Measurements from ENCODE around the gene KRTAP21-3. TPM values are rescaled to one million over a fixed set of nuclear protein-coding genes. Genes with fewer than 3 reads are reported as not detected.

KRTAP21-3 gene, protein sequence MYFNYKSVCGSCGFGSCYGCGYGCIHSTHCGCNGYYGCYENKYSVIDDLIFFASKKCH
- total RNA-seq, result not detected in 2 replicates

DNA sequence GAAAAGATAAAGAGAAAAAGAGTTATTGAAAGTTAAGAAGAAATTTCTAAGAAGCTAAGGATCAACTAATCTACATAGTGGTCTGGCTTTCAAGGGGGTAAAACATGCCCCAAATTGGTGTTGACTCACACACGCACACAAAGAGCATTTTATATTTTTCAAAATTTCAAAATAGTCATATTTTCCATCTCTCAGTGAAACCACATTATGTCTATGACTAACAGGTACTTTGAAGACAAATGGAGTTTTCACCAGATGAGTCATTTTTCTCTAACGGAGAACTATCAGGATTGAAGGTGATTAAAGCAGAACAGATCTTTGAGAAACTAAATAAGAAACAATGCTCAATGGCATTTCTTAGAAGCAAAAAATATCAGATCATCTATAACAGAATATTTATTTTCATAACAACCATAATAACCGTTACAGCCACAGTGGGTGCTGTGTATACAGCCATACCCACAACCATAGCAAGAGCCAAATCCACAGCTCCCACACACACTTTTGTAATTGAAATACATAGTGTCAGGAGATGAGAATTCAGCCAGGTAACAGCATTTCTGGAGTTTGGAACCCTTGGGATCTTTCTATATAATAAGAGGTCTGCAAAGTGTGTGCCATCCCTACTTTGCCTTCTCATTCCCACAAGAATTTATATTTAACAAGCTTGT is at the start of gene KRTAP21-3:
Gene KRTAP21-3, minus strand, starts transcription at position 539 of the 671 bp plus-strand sequence. Its CDS starts 18 bp downstream, at position 521.

DNA sequence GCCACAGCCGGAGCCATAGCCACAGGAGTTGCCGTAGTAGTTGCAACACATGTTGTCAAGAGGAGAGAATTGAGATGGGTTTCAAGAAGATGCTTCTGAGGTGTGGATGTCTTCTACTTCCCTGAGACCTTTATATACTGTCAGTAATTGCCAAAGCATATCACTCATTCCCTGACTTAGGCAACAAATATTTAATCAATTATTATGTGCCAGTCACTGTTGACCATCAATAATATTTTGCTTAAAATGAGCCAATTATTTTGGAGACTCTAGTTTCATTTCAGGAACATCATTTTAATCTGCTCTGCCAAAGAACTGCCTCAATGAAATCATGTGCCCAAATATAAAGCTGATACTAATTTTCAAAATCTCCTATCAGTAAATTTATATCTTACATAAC is 36.8 kb upstream of the KRTAP21-3 start, which contains the start of gene KRTAP21-1:
Gene KRTAP21-1, minus strand, starts transcription at position 101 of the 400 bp plus-strand sequence. Its CDS starts 50 bp downstream, at position 51.

DNA sequence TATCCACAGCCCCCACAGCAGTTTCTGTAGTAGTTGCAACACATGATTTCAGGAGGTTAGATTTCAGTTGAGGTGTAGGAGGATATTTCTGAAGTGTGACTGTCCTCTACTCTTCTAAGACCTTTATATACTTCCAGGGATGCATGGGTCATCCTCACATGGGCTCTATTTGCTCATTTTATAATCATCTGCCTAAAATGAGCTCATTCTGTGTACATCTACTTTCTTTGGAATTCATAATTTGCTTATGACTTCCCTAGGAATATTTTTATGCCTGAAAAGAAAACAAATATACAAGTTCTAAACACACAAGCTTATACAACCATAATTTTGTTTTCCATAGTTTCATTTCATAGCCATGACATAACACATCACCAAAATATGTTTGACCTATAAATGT is 28.6 kb upstream of the KRTAP21-3 start, which contains the start of gene KRTAP21-2:
Gene KRTAP21-2, minus strand, starts transcription at position 101 of the 400 bp plus-strand sequence. Its CDS starts 57 bp downstream, at position 44.

Small RNAs within 50 kb of the gene (small RNA-seq; reads per million reads assigned to genes)
- not detected for gene AP000244.1
- gene KRTAP21-3, result not detected

Other genes with a start within 250 kb of the KRTAP21-3 start
- not detected in 2 replicates for gene KRTAP19-1, start 238.4 kb downstream of the KRTAP21-3 start, total RNA-seq
- gene KRTAP19-2, start 231.3 kb downstream of the KRTAP21-3 start, total RNA-seq, result not detected in 2 replicates
- gene KRTAP19-3, start 226.8 kb downstream of the KRTAP21-3 start, total RNA-seq, result not detected in 2 replicates
- not detected in 2 replicates for gene KRTAP19-4, start 221.6 kb downstream of the KRTAP21-3 start, total RNA-seq
- not detected in 2 replicates for gene KRTAP19-5, start 216.6 kb downstream of the KRTAP21-3 start, total RNA-seq
- not detected in 2 replicates for gene KRTAP19-6, start 176.9 kb downstream of the KRTAP21-3 start, total RNA-seq
- not detected in 2 replicates for gene KRTAP19-7, start 157.5 kb downstream of the KRTAP21-3 start, total RNA-seq
- gene KRTAP22-2, start 128.4 kb downstream of the KRTAP21-3 start, total RNA-seq, result not detected in 2 replicates
- not detected in 2 replicates for gene KRTAP6-3, start 126.3 kb downstream of the KRTAP21-3 start, total RNA-seq
- gene KRTAP6-2, start 119.9 kb downstream of the KRTAP21-3 start, total RNA-seq, result not detected in 2 replicates
- gene KRTAP22-1, start 117.7 kb downstream of the KRTAP21-3 start, total RNA-seq, result not detected in 2 replicates
- not detected in 2 replicates for gene KRTAP6-1, start 104.8 kb downstream of the KRTAP21-3 start, total RNA-seq
- gene KRTAP20-1, start 102.4 kb downstream of the KRTAP21-3 start, total RNA-seq, result not detected in 2 replicates
- gene KRTAP20-4, start 98.2 kb downstream of the KRTAP21-3 start, total RNA-seq, result not detected in 2 replicates
- not detected in 2 replicates for gene KRTAP20-2, start 83.6 kb downstream of the KRTAP21-3 start, total RNA-seq
- gene KRTAP20-3, start 75.9 kb downstream of the KRTAP21-3 start, total RNA-seq, result not detected in 2 replicates
- gene KRTAP21-2, start 28.5 kb upstream of the KRTAP21-3 start, total RNA-seq, result not detected in 2 replicates
- not detected in 2 replicates for gene KRTAP21-1, start 36.7 kb upstream of the KRTAP21-3 start, total RNA-seq
- not detected in 2 replicates for gene KRTAP8-1, start 94.5 kb upstream of the KRTAP21-3 start, total RNA-seq
- gene KRTAP7-1, start 111.0 kb upstream of the KRTAP21-3 start, total RNA-seq, result not detected in 2 replicates
- not detected in 2 replicates for gene KRTAP11-1, start 162.8 kb upstream of the KRTAP21-3 start, total RNA-seq